ENCODE measurements around the gene LDB1. TPM values are rescaled to one million over a fixed set of nuclear protein-coding genes. Genes with fewer than 3 reads are reported as not detected.

LDB1 gene
- total and polyA plus RNA-seq, 2 of the 13 experiments (the other 11 are each of a cell fraction or from before 2014, with no cell fraction given): 17.2 to 45.5 TPM

DNA sequence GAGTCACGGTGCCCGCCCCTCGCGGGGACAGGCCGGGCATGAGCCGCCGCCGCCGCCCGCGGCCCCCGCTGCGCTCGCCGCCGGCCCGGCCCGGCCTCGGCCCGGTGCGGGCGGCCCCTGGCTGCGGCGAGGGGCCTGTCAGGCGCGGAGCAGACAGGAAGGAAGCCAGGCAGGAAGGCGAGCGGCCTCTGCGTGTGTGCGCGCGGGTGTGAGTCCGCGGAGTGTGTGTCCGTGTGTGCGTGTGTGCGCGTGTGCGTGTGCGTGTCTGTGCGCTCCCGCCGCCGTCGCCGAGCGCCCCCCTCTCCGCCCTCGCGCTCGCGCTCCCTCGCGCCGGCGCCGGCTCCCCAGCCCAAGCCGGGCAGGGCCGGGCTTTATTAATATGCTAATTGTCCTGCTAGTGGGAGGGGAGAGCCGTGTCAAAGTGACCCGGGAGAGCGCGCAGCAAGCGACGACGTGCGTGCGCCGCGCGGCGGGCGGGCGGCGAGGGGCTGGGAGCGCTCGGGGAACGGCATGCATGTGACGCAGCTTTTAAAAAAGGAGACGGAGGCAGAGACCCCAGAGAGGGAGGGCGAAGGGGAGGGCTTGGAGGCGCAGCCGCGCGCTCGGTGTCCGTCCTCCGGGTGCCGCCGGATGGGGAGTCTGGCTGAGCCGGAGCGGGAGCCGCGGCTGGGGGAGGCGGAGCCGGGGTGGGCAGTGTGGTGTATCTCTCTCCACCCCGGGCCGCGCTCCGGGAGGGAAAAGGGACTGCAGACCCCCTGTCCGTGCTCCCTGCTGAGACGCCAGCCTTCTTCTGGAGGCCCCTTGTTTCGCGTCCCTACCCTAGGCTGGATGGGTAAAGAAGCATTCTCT lies at the start of gene LDB1 (continued):
- TF ChIP-seq PRDM4 (CRISPR knock-in tag; IDR thresholded peaks at IDR 0.05; ENCODE audit: borderline replicate concordance) (no peak), ZSCAN30 (CRISPR knock-in tag; IDR thresholded peaks at IDR 0.05) (no peak), NFE2L1 (CRISPR knock-in tag; IDR thresholded peaks at IDR 0.05; ENCODE audit: borderline replicate concordance) (no peak), ZNF256 (CRISPR knock-in tag; conservative IDR thresholded peaks at IDR 0.05) (no peak), TP53 (CRISPR knock-in tag; conservative IDR thresholded peaks at IDR 0.05) (no peak), ZNF709 (CRISPR knock-in tag; IDR thresholded peaks at IDR 0.05) (peak; percentile 49; the same call in 1 of the 2 replicates), ZNF75D (CRISPR knock-in tag; IDR thresholded peaks at IDR 0.05; ENCODE audit: borderline replicate concordance) (no peak), RNF2 (conservative IDR thresholded peaks at IDR 0.05; ENCODE audit: low read depth) (no peak), ZNF589 (CRISPR knock-in tag; conservative IDR thresholded peaks at IDR 0.05) (no peak), TCF7L2 (IDR thresholded peaks at IDR 0.05; ENCODE audit: low read depth, low read length) (no peak), ZNF670 (CRISPR knock-in tag; IDR thresholded peaks at IDR 0.05; ENCODE audit: borderline replicate concordance) (no peak), ZBTB21 (CRISPR knock-in tag; IDR thresholded peaks at IDR 0.05) (no peak), SETDB1 (CRISPR knock-in tag; IDR thresholded peaks at IDR 0.05; ENCODE audit: borderline replicate concordance) (no peak), ETS1 (CRISPR knock-in tag; IDR thresholded peaks at IDR 0.05) (no peak), ZNF577 (CRISPR knock-in tag; IDR thresholded peaks at IDR 0.05; ENCODE audit: borderline replicate concordance, low read depth) (no peak), GZF1 (CRISPR knock-in tag; IDR thresholded peaks at IDR 0.05) (no peak)
- TF ChIP-seq, protein P1, sequence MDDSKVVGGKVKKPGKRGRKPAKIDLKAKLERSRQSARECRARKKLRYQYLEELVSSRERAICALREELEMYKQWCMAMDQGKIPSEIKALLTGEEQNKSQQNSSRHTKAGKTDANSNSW (CRISPR knock-in tag; IDR thresholded peaks at IDR 0.05; ENCODE audit: borderline replicate concordance): no peak
- TF ChIP-seq, protein P2, sequence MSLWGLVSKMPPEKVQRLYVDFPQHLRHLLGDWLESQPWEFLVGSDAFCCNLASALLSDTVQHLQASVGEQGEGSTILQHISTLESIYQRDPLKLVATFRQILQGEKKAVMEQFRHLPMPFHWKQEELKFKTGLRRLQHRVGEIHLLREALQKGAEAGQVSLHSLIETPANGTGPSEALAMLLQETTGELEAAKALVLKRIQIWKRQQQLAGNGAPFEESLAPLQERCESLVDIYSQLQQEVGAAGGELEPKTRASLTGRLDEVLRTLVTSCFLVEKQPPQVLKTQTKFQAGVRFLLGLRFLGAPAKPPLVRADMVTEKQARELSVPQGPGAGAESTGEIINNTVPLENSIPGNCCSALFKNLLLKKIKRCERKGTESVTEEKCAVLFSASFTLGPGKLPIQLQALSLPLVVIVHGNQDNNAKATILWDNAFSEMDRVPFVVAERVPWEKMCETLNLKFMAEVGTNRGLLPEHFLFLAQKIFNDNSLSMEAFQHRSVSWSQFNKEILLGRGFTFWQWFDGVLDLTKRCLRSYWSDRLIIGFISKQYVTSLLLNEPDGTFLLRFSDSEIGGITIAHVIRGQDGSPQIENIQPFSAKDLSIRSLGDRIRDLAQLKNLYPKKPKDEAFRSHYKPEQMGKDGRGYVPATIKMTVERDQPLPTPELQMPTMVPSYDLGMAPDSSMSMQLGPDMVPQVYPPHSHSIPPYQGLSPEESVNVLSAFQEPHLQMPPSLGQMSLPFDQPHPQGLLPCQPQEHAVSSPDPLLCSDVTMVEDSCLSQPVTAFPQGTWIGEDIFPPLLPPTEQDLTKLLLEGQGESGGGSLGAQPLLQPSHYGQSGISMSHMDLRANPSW (CRISPR knock-in tag; IDR thresholded peaks at IDR 0.05; ENCODE audit: borderline replicate concordance): no peak
- TF ChIP-seq, protein P3, sequence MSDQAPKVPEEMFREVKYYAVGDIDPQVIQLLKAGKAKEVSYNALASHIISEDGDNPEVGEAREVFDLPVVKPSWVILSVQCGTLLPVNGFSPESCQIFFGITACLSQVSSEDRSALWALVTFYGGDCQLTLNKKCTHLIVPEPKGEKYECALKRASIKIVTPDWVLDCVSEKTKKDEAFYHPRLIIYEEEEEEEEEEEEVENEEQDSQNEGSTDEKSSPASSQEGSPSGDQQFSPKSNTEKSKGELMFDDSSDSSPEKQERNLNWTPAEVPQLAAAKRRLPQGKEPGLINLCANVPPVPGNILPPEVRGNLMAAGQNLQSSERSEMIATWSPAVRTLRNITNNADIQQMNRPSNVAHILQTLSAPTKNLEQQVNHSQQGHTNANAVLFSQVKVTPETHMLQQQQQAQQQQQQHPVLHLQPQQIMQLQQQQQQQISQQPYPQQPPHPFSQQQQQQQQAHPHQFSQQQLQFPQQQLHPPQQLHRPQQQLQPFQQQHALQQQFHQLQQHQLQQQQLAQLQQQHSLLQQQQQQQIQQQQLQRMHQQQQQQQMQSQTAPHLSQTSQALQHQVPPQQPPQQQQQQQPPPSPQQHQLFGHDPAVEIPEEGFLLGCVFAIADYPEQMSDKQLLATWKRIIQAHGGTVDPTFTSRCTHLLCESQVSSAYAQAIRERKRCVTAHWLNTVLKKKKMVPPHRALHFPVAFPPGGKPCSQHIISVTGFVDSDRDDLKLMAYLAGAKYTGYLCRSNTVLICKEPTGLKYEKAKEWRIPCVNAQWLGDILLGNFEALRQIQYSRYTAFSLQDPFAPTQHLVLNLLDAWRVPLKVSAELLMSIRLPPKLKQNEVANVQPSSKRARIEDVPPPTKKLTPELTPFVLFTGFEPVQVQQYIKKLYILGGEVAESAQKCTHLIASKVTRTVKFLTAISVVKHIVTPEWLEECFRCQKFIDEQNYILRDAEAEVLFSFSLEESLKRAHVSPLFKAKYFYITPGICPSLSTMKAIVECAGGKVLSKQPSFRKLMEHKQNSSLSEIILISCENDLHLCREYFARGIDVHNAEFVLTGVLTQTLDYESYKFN (CRISPR knock-in tag; conservative IDR thresholded peaks at IDR 0.05): 0 out of 2 replicates have a peak, but pooled peaks have one; percentile 15
